Stimulated activated CD8-positive, alpha-beta memory T cell treated with anti-CD3 and anti-CD28 coated beads, Interleukin-12 subunit alpha, Interleukin-12 subunit beta, amount 100 ng/mL, for 24 hours (primary cell): Measurements from ENCODE around the gene AP1B1.
"Not testable (repeated sequence)": the region's sequence is repeated elsewhere in the genome, so short reads cannot be mapped to it uniquely, and the experiment has no call there.

Experiments
- DNase-seq: peaks from one replicate; pipeline ENCODE4 v3.0.0-alpha.2; 2020; ENCODE audit errors: extremely low read depth

Gene AP1B1

DNA sequence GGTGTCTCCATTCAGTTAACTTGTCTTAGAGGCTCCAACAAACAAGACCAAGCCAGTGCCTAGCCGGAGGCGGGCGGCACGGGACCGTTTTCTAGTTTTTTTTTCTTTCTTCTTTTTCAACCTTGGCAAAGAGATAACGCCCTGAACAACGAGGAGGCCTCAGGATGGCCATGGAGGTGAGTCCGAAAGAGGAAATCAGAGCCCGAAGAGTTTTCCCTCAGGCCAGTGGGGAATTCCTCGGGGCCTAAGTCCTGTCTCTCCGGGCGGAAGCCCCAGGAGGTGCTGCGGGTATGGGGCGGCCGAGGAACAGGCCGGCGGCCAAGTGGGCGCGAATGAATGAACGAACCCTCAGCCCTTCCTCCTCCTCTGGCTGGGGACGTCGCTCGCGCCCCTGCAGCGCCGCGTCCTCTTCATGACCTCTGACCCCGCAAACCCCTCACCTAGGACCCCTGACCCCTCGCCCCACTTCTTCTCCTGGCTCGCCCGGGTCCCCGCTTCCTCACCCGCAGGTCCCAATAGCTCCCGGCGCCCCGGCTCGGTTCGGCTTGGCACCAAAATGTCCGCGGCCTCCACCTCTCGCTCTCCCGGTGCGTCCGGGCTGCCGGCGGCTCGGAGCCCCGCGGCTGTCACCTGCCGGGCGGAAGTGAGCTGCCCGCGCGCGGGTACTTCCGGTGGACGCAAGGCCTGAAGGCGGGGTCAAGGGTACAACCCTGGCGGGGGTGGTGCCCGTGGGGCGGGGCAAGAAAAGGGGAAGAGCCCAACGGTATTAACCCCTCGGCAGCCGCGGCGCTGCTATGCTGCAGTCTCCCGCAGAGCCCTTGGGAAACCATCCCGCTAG is at the start of gene AP1B1:
AP1B1 (minus strand) TSS at position 650 of the 838 bp plus-strand sequence. CDS start 21,327 bp downstream, outside the sequence.
- peak; percentile 89 for DNase-seq

DNA sequence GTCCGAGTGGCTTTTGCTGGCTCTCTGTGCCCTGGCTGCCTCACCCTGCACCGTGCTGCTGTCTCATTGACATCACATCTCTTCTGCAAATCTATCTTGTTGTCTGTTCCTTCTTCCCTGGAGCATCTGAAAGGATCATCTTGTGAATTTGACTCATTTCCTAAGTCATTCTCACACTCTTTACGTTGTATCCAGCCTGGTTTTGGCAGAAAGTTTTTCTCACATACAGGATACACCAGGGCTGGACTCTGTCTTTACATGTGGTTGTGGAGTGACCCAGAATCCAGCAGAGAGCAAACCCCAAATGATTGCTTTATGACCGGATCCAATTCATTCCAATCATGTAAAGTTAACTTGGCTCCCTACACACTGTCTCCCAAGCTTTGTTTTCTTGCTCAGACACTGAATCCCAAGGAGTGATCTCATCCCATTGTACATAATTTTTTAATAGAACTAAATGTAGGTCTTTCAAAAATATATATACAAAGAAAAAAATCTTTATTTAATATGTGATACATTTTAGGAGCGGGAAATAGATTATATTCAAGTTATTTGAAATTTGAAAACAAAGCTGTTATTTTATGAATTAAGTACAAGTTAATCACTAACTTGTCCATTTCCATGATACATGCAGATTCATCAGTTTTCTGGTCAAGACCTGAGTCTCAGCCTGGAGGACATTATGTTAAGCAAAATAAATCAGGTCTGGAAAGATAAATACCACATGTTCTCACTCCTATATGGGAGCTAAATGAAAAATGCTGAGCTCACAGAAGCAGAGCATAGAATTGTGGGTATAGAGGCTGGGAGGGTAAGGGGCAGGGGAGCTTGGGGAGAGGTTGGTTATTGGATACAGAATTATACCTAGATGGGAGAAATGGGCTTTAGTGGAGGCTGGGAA is 47.1 kb upstream of the AP1B1 start:
- DNase-seq = no peak

DNA sequence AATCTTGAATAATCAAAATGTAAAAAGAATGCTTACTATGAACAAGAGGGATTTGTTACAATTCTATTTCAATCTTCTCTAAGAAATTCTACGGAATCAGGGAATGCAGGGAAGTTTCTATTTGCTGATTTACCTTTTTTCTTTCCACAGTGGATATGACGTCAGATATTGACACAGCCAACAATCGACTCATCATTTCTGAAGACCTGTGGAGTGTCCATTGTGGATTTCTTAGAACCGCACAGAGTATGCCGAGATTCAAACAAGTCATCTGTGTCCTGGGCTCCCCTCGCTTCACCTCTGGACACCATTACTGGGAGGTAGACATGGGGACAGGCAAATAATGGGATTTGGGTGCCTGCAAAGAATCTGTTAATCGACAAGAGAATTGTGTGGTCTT is 45.9 kb upstream of the AP1B1 start:
- no peak for DNase-seq

DNA sequence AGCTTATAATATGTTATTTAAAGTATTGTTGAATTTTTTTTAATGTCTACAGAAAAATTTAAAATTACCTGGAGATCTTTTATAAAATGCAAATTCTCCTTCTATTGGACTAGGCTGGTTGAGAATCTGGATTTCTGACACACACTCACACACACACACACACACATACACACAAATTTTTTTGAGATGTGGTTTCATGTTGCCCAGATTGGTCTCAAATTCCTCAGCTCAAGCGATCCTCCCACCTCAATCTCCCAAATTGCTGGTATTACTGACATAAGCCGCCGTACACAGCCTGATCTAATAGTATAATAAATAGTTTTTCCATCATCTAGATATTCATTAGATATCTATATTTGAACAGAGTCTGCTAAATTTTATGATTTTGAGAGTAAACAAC is 45.5 kb upstream of the AP1B1 start:
- no peak for DNase-seq

DNA sequence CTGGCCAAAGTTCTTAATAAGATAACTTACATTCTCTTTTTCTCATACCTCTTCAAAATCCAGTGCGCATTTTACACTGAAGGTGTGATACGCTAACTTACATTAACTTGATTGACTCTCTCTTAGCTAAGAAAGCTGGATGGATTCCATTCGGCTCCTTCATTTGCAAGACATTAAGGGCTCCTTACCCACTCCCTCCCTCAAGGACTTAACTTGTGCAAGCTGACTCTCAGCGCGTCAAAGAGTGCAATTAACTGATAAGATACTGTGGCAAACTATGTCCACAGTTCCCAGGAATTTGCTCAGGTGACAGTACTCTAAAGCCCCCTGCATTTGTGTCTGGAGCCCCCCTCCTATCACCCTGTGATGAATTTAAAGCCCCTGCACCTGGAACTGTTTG is 43.6 kb upstream of the AP1B1 start:
- no peak for DNase-seq

DNA sequence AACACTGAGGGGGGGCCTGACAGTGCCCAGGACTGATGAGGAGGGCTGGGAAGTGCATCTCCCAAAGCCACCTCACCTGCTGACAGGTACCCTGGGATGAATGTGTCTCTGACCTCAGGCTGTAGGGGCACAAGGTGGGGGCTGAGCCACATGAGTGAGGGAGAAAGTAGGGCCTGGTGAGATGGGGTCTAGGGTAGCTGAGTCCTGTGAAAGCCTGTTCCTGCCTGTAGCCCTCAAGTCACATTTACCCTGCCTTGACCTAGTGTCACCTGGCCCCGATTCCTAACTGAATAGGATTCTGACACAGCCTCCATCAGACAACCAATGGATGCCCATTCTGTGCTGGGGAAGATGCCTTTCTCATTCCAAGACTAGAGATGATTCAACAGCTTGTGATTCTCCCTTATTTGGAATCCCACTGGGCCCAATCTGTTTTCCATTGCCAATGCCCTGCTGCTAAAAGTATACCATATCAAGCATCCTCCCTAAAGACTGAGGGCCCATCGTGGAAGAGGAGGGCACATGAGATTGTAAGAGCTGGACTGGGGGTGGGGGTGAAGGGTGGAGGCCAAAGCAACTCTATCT is 38.9 kb upstream of the AP1B1 start:
- DNase-seq = no peak

DNA sequence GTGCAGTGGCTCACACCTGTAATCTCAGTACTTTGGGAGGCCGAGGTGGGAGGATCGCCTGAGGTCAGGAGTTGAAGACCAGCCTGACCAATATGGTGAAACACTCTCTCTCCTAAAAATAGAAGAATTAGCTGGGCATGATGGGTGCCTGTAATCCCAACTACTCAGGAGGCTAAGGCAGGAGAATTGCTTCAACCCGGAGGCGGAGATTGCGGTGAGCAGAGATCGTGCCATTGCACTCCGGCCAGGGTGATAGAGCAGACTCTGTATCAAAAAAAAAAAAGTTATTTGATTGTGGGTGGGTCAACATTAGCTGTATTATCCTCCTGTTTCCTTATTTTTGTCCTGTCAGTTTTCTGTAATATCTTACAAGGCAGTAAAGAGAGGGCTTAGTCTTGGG is 38.1 kb upstream of the AP1B1 start:
- DNase-seq = no peak

DNA sequence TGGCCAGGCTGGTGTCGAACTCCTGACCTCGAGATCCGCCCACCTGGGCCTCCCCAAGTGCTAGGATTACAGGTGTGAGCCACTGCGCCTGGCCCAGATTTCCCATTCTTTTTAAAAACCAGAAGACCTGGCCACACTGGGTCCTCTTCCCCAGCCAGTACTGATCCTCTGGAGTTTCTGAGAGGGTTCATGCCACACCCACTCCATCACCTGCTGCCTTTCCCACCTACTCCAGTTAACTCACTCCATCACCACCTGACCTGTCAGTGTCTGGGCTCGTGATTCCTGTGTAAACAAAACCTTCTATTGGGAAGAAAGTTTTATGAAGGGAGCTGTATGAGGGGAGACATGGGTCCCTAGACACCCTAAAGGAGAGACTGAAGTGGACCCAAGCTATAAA is 30.3 kb upstream of the AP1B1 start:
- DNase-seq = not testable (repeated sequence)

DNA sequence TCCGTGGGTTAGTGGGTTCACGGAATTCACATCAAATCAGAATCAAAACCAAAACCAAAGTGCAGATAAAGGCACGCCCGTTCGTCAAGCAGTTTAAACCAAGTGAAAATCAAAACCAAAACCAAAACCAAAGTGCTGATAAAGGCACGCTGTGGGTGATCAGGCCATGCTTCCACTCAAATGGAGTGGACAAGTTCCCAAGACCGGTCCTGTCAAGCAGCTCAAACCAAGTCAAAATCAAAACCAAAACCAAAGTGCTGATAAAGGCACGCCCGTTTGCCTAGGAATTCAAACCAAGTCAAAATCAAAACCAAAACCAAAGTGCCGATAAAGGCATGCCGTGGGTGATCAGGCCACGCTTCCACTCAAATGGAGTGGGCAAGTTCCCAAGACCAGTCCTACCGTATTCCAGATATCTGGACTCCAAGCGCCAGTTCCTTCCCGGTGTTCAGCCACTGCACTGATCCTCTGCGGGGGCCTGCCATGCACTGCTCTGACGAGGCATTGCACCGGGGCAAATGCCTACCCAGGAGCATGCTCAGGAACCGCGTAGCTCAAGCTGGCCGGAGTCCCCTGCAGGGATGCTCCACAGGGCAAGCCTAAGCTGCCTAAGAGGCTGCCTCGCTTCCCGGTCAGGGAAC is 26.7 kb upstream of the AP1B1 start:
- not testable (repeated sequence) for DNase-seq

DNA sequence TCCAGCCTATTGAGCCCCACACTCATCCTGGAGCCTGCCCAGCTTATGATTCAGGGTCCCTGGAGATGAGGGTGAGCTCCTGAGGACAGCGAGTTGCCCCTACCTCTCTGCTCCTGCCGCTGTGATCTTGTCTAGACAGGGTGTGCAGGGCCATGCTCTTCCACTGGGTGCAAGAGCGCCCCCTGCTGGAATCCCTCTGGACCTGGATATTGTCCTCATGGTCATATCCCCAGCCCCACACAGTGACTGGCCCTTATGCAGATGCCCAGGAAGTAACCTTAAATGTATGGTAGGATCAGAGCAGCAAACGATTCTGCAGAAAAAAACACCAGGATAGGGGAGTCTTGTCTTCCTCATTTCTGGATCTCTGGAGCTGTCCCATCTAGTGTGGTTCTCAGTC is 24.4 kb upstream of the AP1B1 start:
- not testable (repeated sequence) for DNase-seq

DNA sequence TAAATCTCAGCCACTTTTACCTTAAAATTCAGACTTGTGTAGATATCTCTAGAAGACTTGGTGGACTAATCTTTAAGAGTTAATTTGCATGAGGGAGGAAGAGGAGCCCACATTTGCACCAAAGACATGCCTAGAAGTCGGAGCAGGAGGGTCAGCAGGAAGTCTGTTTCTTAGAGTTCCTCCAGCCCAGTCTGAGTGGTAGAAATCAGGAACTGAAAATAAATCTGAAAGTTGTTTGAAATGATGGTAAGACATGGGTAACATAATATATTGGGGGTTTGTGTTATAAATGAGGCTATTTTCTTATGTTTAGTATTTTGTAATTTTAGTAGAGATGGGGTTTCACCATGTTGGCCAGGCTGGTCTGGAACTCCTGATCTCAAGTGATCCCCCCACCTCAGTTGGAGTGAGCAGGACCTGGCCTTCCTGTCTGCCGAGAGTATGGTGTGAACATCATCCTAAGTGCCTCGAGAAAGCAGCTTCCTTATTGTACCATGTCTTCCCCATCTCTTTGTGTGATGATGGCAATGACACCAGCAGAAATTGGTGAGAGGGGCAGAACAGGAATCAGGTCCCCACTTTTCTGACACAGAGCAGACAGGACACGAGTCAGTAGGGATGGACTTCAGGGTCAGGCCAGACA is 23.3 kb upstream of the AP1B1 start:
- not testable (repeated sequence) for DNase-seq

DNA sequence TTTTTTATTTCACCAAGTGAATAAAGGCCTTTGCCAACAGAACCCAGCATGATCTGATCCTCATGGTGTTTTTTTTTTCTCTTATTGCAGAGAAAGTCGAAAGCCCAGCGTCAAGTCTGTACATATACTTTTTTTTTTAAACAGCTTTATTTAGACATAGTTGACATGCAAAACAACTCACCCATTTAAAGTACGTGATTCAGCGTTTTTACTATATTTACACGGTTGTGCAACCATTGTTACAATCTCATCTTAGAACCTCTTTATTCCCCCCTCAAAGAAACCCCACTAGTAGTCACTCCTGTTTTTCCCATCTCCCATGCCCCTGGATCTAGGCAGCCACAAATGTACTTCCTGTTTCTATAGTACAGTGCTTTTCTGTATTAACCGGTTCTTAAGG is 20.6 kb upstream of the AP1B1 start:
- DNase-seq = no peak

DNA sequence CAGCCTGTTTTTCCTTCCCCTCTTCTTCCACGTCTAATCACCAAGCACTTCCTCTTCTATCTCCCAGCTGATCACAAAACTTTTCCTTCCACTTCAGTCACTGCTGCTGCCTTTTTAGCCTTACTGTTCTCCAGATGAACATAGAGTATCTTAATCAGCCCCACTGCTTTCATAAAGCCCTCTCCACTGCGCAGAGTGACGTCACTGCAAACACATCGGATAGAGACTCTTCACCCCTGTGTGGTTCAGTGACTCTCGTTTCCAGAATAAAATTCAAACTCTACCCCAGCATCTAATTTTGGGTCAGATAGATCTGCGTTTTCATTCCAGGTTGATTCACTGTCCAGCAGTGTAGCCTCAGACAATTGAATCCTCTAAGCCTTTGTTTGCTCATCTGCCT is 13.2 kb upstream of the AP1B1 start:
- DNase-seq = not testable (repeated sequence)

DNA sequence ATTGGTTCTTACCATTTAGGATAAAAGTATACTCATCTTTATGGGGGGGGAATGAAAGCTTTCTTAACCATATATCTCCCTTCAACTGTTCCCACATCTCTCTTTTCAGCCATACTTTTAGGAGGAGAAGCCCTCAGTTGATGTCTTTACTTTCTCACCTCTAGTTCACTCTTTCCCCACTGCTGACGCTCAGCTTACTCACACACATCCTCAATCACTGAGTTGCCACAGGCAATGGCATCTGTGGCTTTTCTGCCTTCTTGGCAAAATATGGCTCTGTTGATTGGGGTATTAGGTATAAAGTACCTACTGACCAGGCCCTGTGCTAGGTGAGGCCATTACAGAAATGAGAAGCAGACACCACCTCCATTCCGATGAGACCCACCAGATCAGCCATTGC is 12.2 kb upstream of the AP1B1 start:
- no peak for DNase-seq

DNA sequence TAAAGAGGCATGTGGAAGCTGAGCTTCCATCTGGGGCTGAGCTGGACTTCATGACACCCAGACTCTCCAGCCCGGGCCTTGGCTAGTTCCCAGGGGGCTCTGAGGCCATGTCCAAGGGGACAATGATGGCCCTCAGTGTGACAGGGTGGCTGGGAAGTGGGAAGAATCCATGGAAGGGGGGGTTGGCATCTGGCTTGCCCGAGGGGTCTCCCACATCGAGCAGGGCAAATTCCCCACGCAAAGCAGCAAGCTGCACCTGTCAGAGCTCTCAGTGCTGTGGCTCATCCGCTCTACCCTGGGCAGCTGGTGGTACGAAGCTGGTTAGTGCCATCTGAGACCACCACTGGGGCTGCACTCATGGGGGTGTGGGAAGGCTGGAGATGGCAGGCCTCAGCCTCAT is 9.4 kb upstream of the AP1B1 start:
- no peak for DNase-seq

DNA sequence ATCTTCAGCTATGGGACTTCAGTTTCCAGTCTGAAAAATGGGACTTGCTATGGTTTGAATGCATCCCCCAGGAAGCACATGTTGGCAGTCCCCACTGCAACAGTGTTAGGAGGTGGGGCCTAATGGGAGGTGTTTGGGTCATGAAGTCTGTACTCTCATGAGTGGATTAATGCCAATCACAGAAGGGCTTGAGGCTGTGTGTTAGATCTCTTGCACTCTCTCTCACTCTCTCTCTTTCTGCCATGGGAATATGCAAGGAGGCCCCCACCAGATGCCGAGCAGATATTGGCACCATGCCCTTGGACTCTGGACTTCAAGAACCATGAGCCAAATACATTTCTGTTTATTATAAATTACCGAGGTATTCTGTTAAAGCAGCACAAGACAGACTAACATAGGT is 7.8 kb upstream of the AP1B1 start:
- DNase-seq = no peak

DNA sequence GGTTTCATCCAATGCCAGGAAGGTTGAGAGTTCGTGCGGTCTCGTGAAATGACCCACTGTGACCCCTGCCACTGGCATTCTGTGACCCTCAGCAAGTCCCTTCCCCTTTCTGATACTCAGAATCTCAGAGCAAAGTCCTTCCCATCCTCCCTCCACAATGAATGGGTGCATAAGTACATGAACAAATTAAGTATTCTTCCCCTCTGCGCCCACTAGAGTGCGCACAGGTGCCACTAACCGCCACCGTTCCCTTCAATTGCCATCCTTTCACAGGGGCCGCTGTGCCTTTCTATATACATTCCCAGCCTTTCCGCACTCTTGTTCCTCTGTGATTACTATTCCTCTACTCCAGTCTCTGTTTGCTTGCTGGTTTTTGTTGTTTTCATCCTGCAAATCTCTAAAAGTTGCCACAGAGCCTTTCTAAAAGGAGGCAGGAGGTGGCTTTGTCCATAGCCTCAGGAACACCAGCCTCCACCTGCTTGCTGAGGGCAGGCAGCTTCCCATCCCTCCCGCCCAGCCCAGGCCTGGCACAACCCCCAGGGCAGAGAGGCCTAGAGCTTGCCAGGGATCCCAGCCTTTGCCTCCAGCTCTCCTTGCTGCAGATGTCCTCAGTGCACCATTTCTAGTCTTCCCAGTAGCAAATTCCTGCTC is 6.7 kb upstream of the AP1B1 start:
- no peak for DNase-seq

DNA sequence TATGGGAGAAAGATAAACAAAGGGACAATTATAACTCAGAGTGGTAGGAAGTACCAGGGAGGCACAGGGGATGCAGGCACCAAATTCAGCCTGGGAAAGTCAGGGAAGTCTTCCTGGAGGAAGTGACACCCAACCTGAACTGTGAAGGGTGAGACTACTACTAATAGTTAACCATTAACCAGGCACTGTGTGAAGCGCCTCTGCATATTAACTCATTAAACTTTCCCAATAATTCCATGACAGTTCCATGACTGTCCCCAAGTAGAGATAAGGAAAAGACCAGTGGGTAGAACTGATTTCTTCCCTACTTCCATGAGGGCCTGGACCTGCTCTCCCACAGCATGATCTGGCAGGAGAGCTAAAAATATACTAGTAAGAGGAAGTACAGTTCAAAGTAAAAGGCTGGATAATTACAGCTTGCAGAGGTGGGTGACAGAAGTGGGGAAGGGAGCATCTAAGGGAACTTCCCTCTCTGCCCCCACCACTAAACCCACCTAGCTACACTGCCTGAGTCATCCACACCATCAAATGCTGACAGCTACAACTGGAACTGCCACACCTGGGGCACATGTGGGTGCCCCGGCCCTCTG is 4.7 kb upstream of the AP1B1 start:
- no peak for DNase-seq

DNA sequence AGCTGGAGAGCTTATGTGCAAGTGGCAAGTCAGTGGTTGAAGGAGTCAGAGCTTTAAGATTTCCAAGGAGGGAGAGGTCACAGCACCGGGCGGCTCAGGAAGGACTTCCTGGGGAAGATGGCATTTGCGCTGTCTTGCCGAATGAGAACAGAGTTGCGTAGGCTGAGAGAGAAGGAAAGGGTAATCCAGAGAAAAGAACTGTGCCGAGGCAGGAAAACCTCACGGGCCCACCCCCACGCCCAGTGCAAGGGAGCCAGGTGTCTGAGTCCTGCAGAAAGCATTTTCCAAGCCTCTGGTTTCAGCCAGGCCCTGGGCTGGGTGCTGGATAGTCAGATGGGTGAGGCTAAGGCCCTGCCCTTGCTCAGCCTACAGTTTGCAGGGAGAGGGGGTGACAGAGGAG is 3.2 kb upstream of the AP1B1 start:
- no peak for DNase-seq

DNA sequence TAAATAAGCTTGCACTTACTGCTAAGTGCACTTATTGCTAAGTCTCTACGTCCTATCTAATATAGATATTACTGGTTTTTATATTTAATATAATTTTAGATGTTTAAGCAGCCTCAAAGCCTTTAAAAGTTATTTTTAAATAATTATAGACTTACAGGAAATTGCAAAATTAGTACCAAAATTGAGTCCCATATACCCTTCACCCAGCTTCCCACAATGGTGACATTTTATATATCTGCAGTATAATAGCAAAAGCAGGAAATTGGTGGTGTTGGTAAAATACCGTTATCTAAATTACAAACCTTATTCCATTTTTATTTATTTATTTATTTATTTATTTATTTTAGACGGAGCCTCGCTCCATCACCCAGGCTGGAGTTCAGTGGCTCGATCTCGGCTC is 1.9 kb upstream of the AP1B1 start:
- no peak for DNase-seq

DNA sequence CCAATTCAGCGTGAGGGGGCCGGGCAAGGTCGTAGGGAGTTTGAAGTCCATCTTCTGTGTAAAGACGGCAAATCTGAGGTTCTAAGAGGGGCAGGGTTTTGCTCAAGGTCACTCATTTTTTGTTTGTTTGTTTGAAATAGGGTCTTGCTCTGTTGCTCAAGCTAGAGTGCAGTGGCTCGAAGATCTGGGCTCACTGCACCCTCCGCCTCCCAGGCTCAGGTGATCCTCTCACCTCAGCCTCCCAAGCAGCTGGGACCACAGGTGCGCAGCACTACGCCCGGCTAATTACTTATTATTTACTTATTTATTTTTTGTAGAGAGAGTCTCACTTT is 355 bp upstream of the AP1B1 start:
- DNase-seq = no peak
